GM18520 (cell line): ENCODE measurements around the gene GNAI2.
"Not testable (repeated sequence)": the region's sequence is repeated elsewhere in the genome, so short reads cannot be mapped to it uniquely, and the experiment has no call there.

Experiments used
- ATAC-seq: cut with Tn5 transposase; IDR thresholded peaks from one replicate; pipeline ENCODE4 v1.9.1; 2021; ENCODE audit not compliant: unreplicated experiment

The GNAI2 gene

DNA sequence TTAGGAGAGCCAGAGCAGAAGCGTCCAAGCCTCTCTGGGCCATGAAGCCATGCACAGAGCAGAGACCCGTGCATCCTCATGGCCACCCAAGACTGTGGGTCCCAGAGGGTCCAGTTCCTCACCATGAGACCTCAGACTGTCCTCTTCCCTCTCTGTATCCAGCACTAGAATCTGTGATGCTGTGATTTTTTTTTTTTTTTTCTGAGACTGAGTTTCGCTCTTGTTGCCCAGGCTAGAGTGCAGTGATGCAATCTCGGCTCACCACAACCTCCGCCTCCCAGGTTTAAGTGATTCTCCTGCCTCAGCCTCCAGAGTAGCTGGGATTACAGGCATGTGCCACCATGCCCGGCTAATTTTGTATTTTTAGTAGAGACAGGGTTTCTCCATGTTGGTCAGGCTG lies 8.8 kb downstream of the GNAI2 start:
- not testable (repeated sequence) for ATAC-seq

DNA sequence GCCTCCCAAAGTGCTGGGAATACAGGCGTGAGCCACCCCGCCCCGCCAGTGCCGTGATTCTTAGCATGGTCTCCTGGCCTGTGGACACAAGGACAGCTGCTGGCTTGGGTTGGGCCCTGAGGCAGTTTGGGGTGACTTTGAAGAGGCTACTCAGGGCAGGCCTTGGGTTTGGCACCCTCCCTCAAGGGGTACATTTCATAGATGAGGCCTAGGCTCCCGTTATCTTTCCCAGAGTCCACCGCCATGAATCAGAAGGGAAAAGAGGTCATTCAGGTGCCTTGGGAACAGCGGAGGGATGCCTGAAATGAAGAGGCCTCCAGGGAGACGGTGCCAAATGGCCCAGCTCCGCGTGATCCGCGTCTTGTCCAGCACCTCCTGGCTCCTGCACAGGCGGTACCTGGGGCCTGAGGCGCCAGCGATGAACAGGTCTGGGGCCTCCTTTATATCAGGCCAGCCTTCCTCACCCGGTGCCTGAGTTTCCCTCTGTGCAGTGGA lies 9.3 kb downstream of the GNAI2 start:
- ATAC-seq, result no peak

DNA sequence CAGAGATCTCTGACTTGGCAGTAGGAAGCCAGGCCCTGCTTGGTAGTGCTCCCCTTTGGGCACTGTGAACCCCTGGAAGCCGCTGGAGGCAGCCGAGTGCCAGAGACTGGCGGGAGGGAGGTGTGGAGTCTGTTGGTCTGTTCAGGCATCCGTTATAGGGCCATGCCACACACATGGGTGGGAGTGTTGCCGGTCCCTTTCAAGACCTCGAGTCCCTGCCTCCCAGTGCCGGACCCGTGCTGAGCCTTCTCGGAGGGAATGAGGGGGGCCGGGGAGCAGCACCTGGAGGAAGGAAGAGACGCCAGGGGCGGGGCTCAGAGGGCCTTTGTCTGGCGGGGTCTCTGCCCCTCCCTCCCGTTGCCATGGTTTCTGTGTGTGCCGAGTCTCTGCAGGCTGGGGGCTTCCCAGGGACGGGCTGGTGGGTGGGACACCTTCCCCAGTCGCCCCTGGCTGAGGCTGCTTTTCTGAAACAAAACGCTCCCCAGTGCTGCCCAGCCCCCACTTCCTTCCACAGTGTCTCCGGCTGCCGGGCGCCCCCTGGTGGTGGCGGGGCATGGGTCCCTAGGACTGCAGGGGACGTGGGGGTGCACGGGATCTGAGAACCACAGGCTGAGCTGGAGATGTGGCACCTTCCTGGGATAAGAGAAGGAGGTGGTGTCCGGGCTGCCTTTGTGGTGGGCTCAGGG lies 10.0 kb downstream of the GNAI2 start:
- peak; percentile 42 for ATAC-seq

DNA sequence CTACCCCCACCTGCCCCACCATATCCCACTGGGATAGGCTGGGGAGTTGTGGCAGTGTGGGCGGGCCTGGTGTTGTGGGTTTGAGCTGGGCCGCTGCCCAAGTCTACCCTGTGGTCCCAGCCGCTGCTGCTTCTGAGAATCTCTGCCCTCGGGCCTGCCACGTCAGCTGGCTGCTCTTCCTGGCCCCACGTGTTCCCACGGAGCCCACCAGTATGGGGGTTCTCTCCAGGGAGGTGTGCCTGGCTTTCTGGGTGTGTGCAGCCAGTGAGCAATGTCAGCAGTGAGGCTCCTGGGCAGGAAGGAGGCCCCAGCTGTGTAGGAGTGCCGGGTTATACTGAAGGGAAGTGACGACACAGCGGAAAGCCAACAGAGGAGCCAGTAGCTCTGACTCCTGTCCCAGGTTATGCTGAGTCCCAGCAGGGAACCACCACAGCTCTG lies 10.5 kb downstream of the GNAI2 start:
- peak; percentile 16 for ATAC-seq

DNA sequence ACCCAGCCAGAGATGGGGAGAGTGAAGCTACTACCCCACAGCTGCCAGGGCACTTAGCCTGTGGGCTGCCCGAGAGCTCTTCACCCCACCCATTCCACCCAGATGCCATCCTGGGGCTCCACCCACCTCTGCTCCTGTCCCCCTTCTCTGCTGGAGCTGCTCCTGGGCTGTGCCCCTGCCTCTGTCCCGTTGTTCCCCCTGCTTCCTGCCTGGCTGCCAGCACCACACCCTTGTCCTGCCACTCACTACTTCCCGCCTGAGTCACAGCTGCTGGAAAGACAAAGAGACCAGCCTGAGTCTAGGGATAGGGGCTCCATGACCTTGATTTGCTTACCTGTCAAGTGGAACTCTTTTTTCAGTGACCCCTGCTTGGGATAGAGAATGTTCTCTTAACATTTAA lies 12.4 kb downstream of the GNAI2 start:
- ATAC-seq, result no peak

DNA sequence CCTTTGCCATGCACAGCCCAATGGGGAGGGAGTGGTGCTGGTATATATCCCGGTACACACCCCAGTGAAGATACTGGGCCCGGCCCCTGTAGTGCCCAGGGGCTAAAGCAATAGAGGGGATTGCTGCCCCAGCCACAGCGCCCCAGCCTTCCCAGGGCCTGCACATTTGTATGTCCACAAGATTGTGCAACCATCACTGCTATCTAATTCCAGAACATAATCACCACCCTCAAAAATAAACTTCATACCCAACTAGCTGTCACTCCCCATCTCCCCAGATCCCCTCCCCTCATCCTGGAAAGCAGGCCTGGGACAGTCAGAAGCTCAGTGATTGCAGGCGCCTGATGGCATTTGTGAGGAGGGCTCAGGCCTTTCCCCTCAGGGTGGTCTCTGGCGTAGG lies 13.5 kb downstream of the GNAI2 start:
- no peak for ATAC-seq

DNA sequence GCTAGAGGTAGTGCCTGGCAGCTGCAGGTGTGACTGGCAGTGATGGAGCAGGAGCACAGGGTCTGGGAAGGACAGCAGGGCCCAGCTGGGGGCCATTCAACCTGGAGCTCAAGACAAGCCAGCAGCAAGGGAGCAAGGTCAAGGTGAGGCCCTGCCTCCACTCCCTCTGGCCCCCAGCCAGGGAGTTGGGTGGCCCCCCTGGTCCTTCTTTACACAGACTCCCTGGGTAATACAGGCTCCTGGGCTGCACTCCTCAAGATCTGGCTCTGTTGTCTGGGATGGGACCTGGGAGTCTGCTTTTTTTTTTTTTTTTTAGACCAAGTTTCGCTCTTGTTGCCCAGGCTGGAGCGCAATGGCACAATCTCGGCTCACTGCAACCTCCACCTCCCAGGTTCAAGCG lies 14.5 kb downstream of the GNAI2 start:
- ATAC-seq, result no peak

DNA sequence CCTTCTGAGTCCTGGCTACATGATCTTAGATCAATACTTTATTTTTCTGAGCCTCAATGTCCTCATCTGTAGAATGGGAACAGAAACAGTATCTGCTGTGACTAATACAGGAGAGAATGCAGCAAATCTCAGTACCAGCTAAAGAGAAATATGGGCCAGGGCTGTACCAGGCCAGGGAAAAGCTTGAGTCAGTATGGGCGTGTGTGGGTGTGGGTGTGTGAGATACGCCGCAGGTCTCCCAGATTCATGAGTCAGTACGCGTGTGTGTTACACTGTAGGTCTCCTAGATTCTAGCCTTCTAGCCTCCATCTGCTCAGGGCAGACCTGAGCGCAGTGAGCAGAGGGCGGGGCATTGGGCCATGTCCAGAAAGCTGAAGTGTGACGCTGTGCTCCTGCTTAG lies 15.2 kb downstream of the GNAI2 start:
- ATAC-seq, result no peak

DNA sequence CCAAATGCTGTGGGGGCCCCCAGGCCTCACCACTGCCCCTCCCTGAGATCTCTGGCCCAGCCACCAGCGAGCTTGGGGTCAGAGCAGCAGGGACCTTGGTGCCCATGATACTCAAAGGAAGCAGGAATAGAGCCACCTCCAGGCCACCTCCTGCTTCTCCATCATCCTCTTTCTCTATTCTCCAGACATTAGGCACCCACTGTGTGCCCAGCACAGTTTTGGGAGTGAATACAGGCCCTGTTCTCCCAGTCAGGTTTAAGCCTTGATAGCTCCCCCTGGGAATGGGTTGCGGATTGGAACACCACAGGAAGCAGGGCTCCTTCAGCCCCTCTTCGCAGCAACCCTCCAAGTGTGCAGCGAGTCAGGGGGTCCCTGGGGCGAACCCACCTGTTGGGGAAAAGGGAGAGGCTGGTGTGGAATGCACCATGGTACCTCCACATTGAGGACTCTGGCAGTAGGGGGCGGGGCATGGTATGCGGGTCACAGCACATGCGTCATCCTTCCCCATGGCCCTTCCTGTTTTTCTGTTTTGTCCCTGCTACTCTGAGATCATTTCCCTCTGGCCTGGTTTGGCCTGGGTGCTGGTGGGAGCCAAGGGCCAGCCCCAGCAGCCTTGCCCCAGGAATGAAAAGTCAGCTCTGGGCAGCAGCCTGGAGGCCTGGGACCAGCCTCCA lies 18.7 kb downstream of the GNAI2 start:
- no peak for ATAC-seq

DNA sequence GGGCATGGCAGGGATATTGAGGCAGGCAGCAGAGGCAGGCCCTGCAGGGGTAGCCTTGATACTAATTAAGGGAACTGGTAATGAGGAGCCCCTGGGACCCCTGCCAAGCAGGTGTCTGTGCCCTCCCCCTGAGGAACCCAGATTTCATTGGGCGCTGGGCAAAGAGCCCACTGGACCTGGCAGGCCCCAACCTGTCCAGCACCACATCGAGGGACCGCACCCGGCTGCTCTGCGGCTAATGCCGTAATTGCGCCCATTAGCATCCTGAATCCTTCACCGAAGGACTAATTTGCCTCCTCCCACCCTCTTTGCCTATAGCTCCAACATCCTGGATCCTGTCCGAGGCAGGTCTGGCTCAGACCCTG lies 19.2 kb downstream of the GNAI2 start:
- ATAC-seq, result no peak

DNA sequence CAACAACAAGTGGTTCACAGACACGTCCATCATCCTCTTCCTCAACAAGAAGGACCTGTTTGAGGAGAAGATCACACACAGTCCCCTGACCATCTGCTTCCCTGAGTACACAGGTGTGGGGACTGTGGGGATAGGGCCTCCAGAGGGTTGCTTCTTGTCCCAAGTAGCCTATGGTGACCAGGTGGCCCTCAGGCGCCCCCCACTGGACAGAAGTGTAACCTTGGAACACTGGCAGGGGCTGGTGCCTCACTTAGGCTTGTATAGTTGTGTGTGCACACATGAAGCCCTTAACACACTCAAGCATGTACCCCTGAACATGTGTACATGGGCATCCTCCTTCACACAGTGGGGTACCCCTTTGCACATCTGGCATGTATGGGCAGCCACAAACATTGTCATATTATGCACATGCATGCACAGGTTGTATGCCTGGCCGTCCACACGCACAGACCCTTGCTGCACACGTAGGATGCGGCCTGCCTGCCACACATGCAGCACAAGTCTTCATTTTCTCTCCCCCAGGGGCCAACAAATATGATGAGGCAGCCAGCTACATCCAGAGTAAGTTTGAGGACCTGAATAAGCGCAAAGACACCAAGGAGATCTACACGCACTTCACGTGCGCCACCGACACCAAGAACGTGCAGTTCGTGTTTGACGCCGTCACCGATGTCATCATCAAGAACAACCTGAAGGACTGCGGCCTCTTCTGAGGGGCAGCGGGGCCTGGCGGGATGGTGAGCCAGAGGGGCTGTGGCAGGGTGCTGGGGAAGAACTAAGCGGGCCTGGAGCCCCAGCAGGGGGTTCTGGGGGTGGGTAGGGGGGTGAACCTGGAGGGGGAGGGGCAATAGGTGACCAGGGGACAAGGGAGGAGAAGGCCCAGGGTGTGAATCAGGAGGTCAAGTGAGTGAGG lies 21.2 kb downstream of the GNAI2 start:
- no peak for ATAC-seq

DNA sequence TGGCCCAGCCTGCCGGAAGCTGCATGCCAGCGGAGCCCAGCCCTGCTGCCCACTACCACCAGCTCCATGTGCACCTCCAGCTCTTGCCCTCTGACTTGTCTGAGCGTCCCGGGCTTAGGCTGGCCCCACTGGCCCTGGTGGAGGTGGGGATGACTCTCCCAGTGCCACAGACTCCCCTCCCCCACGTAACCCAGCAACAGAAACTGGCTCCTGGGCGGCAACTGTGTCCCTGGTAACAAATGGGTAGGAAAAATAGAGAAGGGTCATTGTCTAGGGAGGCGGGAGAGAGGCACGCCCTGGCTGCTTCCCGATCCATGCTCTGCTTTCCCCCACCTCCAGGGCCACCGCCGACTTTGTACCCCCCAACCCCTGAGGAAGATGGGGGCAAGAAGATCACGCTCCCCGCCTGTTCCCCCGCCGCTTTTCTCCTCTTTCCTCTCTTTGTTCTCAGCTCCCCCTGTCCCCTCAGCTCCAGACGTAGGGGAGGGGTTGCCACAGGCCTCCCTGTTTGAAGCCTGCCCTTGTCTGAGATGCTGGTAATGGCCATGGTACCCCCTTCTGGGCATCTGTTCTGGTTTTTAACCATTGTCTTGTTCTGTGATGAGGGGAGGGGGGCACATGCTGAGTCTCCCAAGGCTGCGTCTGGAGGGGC lies 22.2 kb downstream of the GNAI2 start:
- ATAC-seq, result no peak

DNA sequence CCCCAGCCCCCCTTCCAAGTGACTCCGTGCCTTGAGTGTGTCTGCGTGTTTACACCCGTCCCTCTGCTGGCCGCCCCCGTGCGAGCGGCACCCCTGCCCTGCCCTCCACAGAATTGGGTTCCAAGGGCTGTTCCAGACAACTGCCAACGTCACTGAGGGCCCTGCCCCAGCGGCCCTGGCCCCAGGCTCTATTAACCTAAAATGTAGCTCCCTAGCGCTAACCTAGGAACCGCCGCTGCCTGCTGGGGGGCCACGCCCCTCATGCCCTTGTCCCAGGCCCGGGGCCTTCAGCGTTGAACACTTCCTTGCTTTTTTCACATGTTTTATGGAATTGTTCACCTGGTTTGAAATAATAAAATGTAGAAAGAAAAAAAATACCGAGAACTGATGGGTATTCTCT lies 23.0 kb downstream of the GNAI2 start:
- ATAC-seq, result no peak

DNA sequence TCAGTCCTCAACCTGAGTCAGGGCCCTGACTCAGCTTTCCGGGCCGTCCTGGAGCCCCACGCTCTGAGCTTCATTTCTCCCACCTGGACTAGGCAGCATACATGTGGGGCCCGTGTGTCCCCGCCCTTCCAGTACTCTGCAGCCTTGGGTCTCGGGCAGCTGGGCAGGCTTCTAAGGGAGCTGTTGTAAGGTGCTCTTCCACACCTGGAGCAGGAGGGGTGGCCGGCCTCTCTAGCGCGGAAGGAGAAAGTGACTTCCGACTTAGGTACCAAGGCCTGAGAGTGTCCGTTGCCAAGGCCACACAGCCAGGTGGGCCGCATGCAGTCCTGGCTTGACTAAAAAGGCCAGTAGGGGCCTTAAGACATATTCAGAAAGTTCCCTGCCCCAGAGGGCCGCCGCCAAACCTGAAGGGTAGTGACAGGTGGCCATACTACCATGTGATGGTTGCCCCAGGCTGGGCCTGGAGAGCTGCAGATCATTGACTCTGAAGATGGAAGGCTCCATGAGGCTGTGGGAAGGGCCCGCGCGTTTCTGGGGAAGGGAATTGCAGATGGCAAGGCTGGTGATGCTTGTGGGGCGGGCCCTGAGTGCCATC lies 23.5 kb downstream of the GNAI2 start:
- ATAC-seq, result no peak

DNA sequence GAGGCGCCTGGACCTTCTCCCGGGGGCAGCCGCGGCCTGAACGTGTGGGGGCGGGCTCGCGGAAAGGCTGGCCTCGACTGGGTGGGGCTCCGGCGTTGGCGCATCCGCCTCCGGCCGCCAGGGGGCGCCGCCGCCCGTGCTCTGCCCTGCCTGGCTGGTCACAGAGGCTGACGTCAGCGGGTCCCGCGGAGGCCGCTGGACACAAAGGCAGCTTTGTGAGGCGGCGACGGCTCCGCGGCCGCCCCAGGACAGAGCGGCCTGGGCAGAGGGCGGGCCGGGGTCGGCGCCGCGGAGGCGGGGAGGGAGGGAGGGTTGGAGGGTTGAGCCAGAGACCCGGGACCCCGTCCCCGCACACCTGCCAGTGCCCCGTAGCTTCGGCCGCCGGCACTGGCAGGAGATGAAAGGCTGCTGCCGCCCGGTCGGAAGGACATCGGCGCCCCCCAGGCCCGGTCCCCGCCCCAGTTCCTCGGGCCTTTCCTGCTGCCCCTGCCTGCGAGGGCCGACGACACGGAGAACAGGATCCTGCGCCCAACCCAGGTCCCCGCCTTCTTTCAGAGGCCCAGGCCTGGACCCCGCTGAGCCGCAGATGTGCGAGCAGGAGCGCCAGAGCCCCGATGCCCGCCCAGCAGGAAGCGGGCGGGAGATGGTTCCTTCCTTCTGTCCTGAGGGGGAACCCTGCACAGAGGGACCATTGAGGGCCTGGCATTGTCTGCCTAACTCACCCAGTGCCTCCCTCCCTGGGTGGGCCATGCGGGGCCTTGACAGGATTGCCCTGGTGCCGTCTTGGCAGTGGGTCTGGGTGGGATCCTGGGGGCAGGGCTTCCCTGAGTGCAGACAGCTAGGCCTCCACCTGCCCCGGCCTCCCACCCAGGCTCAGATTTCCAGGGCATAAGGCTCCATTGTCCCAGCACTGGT lies 24.3 kb downstream of the GNAI2 start:
- ATAC-seq, result peak; percentile 82

DNA sequence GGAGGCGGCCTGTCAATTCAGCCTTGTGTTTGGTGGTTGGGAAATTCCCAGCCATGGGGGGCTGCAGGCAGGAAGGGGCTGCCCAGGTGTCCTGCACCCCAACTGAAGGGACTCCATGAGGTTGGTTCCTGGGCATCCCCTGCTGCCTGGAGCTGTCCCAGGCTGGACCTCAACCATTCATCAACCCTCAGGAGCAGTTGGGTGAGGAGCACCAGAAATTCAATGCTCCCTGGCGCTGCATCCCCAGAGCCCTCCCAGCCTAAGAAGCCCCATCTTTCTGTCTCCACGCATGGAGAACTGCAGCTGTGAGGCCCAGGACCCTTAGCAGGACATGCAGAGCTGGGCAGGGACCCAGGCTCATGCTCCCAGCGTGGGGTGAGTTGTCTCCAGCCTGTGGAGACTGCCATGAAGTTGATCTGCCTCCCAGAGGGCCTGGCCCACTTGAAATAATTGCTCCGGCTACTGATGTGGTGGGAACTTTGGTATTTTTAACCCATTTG lies 25.0 kb downstream of the GNAI2 start:
- no peak for ATAC-seq

DNA sequence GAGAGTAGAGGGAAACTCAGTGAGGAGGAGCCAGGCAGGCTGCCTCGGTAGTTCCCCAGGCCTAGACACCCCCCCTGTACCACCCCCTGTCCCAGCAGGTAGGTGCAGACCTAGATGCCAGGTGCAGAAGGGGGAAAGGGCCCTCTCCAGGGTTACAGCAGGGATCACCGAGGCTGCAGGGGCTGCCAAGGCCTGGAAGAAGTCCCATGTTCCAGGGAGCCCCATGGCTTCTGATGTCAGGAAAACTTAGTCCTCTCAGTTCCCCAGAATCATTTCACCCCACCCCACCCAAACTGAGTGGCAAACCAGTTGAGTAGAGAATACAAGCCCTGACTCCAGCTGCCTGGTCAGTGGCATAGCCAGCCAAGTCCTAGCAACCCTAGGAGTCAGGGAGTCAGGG lies 25.5 kb downstream of the GNAI2 start:
- no peak for ATAC-seq

DNA sequence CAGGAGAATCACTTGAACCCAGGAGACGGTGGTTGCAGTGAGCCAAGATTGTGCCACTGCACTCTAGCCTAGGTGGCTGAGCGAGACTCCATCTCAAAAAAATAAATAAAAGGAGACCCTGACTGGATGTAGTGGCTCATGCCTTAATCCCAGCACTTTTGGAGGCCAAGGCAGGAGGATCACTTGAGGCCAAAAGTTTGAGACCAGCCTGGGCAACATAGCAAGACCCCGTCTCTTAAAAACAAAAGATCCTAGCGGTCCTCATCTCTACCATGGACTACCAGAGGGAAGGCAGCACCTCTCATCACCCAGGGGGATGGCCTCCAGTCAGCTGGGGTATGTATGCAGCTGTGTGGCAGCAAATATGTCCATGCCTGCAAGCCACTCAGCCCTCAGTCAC lies 26.2 kb downstream of the GNAI2 start:
- not testable (repeated sequence) for ATAC-seq

DNA sequence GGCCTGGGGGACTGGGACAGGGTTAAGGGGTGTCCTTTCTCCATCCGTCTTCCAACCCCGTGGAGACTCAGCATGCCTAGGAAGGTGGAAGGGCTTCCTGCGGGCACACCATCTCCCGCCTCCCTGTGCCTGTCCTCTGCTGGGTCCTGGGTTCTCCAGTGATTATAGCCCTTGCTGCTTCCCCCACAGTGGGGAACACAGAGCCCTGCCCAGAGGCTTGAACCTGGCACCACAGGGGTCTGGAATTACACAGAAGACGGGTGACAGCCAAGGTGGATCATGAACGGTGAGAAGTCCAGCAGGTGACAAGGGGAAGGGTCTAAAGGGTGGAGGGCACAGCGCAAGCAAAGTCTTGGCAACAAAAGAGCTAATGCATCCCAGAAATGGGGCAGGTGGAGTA lies 26.8 kb downstream of the GNAI2 start:
- ATAC-seq, result no peak
